Caki2 (cell line): ENCODE measurements around the gene HAUS1. TPM values are rescaled to one million over a fixed set of nuclear protein-coding genes. Genes with fewer than 3 reads are reported as not detected.

ENCODE experiments used
- DNase-seq: peaks from one replicate; pipeline ENCODE4 v3.0.0-alpha.2; 2015; ENCODE audit warnings: low read depth
- in situ Hi-C: cut with HindIII; loops from 2 replicates; pipeline ENCODE4 v1.10.0; 2016; ENCODE audit warnings: low sequenced_read_pairs, low pct_unique_long_range_greater_than_20kb, mixed read lengths
- total RNA-seq: library from RNA; depleted of rRNA; stranded (reverse); fragments of >200 nt; shearing (Covaris generic); gene quantifications from 2 replicates; pipeline ENCODE4 v1.2.3, GENCODE V29; 2014; ENCODE audit warnings: low replicate concordance; rRNA removed

The HAUS1 gene
- total RNA-seq, 1 experiment from 2014 or later, result 67.0 TPM

DNA sequence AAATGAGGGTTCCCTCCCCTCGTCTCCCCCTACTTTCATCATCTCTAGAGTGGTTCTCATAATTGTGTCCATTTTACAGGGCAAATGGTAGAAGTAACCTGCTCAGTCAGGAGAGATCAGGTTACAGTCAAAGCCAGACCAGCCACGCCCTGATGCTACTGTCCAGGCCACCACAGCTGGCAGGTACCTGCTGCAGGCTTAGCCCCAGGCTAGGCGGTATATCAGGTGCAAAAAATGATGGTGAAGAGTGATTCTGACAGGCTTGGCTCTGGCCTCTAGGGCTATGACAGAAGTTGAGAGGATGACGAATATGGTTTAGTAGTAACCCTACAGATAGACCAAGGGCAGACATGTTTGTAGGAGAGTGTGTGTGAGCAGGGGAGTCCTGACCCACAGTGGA lies 67.1 kb downstream of the HAUS1 start:
- no peak for DNase-seq
- in situ Hi-C loops, result no loop called here

DNA sequence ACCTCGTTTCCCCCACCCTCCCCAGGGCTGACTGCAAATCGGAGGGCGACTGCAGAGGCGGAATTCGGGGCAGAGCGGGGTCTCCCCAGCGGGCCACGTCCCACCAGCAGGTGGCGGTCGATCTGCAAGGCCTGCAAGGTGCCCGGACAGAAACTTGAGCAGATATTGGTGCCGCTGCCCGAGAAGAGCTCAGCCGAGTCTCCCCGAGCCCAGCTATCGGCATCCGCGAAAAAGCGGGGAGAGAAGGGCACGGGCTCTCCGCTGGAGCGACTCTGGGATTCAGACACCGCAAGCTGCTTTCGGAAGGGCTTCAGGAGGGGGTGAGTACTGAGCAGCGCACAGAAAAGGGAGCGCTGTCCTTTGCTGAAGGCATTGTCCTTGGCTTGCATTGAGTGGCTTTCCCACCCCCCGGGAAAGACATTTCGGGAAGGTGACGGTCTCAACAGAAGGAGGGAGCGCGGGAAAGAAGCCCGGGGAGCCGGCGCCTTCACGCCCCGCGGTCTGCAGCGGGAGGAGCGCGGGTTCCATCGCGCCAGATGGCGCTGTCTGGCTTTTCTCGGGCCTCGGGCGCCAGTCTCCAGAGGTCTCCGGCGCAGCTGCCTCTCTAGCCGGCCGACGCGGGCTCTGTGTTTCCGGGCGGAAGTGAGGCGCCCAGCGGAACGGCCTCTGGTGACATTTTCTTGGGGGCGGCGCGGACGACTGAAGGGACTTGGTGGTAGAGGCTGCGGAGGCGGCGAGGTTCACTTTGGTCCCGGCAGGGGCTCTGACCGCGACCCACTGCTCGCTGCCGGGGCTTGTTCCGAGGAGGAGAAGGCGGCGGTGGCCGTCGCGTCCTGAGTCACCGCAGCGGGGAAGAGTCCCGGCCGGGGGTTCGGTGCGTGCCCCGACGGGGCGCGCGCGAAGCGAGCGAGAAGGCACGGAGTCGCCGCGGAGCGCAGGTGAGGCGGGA lies 69.5 kb downstream of the HAUS1 start:
- in situ Hi-C loops, result no loop called here
- DNase-seq, result peak; percentile 78

GRCh38 chr18:46174342-46175041 lies 70.3 kb downstream of the HAUS1 start:
- no peak for DNase-seq
- in situ Hi-C loops, result no loop called here

DNA sequence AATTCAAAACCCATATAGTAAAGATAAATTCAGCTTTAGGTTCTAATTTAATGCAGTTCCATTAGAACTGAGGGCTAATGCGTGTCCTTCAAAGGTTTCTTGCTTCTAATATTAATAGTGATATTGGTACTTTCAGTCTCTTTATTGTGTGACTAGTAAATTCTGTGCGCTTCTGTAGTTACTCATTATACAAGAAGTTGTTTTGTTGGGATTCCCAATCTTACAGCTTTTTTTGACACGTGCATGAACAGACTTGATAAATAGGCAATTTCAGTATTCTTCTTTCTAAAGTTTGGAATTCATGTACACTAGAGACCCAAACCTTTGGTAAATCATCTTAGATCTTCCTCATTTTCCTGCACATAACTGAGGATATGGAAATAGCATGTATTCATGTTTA lies 71.8 kb downstream of the HAUS1 start:
- DNase-seq, result no peak
- in situ Hi-C loops, result no loop called here

Other genes starting within 250 kb of the HAUS1 start
- 2.4 and 4.0 TPM in 2 replicates for gene EPG5, start 137.1 kb upstream of the HAUS1 start, total RNA-seq
- not detected in 2 replicates for gene PSTPIP2, start 32.1 kb upstream of the HAUS1 start, total RNA-seq
- gene ATP5F1A, start 6.1 kb upstream of the HAUS1 start, total RNA-seq, result 199 and 243 TPM in 2 replicates